Tibial nerve (tissue), 4 donors: ENCODE results near the gene MAML2. TPM values are rescaled to one million over a fixed set of nuclear protein-coding genes. Genes with fewer than 3 reads are reported as not detected.

Source experiments
- DNase-seq, 2 donors: peaks; one replicate each; pipeline ENCODE4 v3.0.0-alpha.2; 2019; ENCODE audit warnings: low spot score in 2 of 2
- H3K27ac ChIP-seq, 4 donors: fragments of 200-600 bp; sonication (generic) in 3 of 4; one replicate each; pipeline ENCODE4 v1.5.1; 2017 to 2019; ENCODE audit warnings: mild to moderate bottlenecking in 1 of 4
- H3K27me3 ChIP-seq, 2 donors: fragments of 200-600 bp; sonication (generic) in 1 of 2; one replicate each; pipeline versions ENCODE4 v1.5.1 to v1.6.0; 2017 to 2019
- H3K36me3 ChIP-seq, 3 donors: fragments of 200-600 bp; sonication (generic); one replicate each; pipeline ENCODE4 v1.5.1; 2018 to 2019
- H3K4me1 ChIP-seq, 4 donors: fragments of 200-600 bp; sonication (generic) in 3 of 4; one replicate each; pipeline ENCODE4 v1.5.1; 2017 to 2019
- H3K4me3 ChIP-seq, 4 donors: fragments of 200-600 bp; sonication (generic) in 3 of 4; one replicate each; pipeline ENCODE4 v1.5.1; 2017 to 2019; ENCODE audit warnings: mild to moderate bottlenecking in 1 of 4, moderate library complexity in 1 of 4
- H3K9me3 ChIP-seq, 4 donors: fragments of 200-600 bp; sonication (generic) in 3 of 4; one replicate each; pipeline ENCODE4 v1.5.1; 2017 to 2019
- EP300 ChIP-seq, 2 donors: sonication (generic); formaldehyde crosslinking; IDR thresholded peaks; one replicate each; pipeline ENCODE4 v1.6.1; 2017; ENCODE audit warnings: antibody characterized with exemption in 2 of 2, mild to moderate bottlenecking in 1 of 2
- POLR2A ChIP-seq, 2 donors: fragments of 450-650 bp; IDR thresholded peaks; one replicate each; pipeline ENCODE4 v1.6.1; 2017; ENCODE audit warnings: antibody characterized with exemption in 2 of 2, mild to moderate bottlenecking in 2 of 2, moderate library complexity in 2 of 2
- WGBS, 2 donors: methylation state at CpG; one replicate each; pipeline ENCODE4 v1.1.5; 2018; 5-methylcytosine and 5-hydroxymethylcytosine counted together
- total RNA-seq, 4 donors: library from RNA; depleted of rRNA; stranded (reverse); fragments of >200 nt; gene quantifications; one replicate each; pipeline ENCODE4 v1.1.0, GENCODE V29; 2016
- TF ChIP-seq, protein P1 (sequence below), 5 experiments: fragments of 200-600 bp in 3 of 5; fragments of 450-650 bp in 2 of 5; sonication (generic) in 3 of 5; IDR thresholded peaks; one replicate each; pipeline ENCODE4 v1.5.1; 2016 to 2019; ENCODE audit warnings: antibody characterized with exemption in 5 of 5, mild to moderate bottlenecking in 3 of 5, moderate library complexity in 2 of 5

MAML2 gene
- total RNA-seq, 4 donors from 2014 or later, result 20.5 to 38.4 (median 27.9) TPM

DNA sequence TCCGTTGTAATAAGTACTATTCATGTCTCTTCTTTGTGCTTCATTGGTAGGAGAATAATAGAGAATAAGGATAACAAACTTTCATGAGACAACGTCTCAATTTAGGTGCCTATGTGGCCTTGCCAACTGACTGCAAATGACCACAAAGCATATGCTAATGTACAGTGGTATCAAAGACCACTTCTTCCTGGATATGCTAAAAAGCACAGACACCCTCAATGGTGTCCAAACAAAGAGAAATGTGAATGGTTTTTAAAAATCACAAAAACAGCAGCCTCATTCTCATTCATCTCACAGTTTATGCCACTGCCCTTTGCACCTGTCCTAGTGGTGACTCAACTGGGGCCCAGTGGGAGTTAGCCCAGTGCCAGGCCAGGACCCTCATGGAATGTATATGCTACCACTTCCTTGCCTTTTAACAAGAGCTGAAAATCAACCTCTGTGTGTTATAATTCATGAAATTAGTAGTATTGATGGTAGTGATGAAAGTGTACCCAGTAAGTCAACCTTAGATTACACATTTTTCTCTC lies 353.9 kb downstream of the MAML2 start:
- Histone ChIP-seq H3K9me3 (no peaks in the 10 kb centered on the region), H3K36me3 (peaks cover 0 to 18% (median 0%) of the 10 kb centered on the region in 3 donors), H3K4me3 (no peak overlapping the region), H3K27me3 (no peaks in the 10 kb centered on the region), H3K4me1 (peaks cover 0 to 22% (median 9%) of the 10 kb centered on the region in 4 donors), H3K27ac (no peak overlapping the region)
- no peak for TF ChIP-seq POLR2A (IDR thresholded peaks at IDR 0.05)
- TF ChIP-seq EP300 (IDR thresholded peaks at IDR 0.05), result no peak
- TF ChIP-seq, protein P1, sequence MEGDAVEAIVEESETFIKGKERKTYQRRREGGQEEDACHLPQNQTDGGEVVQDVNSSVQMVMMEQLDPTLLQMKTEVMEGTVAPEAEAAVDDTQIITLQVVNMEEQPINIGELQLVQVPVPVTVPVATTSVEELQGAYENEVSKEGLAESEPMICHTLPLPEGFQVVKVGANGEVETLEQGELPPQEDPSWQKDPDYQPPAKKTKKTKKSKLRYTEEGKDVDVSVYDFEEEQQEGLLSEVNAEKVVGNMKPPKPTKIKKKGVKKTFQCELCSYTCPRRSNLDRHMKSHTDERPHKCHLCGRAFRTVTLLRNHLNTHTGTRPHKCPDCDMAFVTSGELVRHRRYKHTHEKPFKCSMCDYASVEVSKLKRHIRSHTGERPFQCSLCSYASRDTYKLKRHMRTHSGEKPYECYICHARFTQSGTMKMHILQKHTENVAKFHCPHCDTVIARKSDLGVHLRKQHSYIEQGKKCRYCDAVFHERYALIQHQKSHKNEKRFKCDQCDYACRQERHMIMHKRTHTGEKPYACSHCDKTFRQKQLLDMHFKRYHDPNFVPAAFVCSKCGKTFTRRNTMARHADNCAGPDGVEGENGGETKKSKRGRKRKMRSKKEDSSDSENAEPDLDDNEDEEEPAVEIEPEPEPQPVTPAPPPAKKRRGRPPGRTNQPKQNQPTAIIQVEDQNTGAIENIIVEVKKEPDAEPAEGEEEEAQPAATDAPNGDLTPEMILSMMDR (IDR thresholded peaks at IDR 0.05), result no peak
- WGBS, 2 donors, result 75 to 81% methylated on average over 2 of the region's 2 CpGs
- DNase-seq, result no peak

GRCh38 chr11:95985174-95985808 lies 357.7 kb downstream of the MAML2 start:
- DNase-seq, result no peak
- TF ChIP-seq, protein P1 (IDR thresholded peaks at IDR 0.05), result no peak
- TF ChIP-seq EP300 (IDR thresholded peaks at IDR 0.05) (no peak), POLR2A (IDR thresholded peaks at IDR 0.05) (no peak)
- H3K4me1 ChIP-seq, result peaks cover 0 to 7% (median 0%) of the 10 kb centered on the region in 4 donors
- peaks cover 0 to 54% (median 0%) of the 10 kb centered on the region in 3 donors for H3K36me3 ChIP-seq
- H3K27me3 ChIP-seq, result no peaks in the 10 kb centered on the region
- H3K4me3 ChIP-seq, result no peak overlapping the region
- 92 to 97% methylated on average over 1 of the region's 1 CpG for WGBS, 2 donors
- H3K27ac ChIP-seq, result no peak overlapping the region
- H3K9me3 ChIP-seq, result no peaks in the 10 kb centered on the region

DNA sequence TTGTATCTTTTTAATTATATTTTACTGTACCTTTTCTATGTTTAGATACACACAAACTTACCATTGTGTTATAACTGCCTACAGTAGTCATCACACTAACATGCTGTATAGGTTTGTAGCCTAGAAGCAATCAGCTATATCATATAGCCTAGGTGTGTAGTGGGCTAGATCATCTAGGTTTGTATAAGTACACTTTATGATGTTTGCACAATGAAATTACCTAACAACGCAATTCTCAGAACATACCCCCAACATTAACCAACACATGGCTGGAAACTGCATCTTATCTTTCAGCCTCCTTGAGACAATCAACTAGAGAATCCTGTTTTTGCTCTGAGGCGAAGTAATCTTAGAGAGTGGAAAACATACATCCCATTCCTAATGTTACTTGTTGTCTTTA lies 358.9 kb downstream of the MAML2 start:
- WGBS, 2 donors, result 91 to 93% methylated on average over 2 of the region's 2 CpGs
- Histone ChIP-seq H3K27ac (no peak overlapping the region), H3K4me1 (peaks cover 0 to 4% (median 0%) of the 10 kb centered on the region in 4 donors), H3K36me3 (peaks cover 0 to 62% (median 2%) of the 10 kb centered on the region in 3 donors), H3K9me3 (no peaks in the 10 kb centered on the region), H3K27me3 (no peaks in the 10 kb centered on the region), H3K4me3 (no peak overlapping the region)
- no peak for DNase-seq
- no peak for TF ChIP-seq EP300 (IDR thresholded peaks at IDR 0.05)
- TF ChIP-seq, protein P1 (IDR thresholded peaks at IDR 0.05), result no peak

- WGBS, 2 donors, result 71 to 76% methylated on average over 6 of the region's 6 CpGs
- Histone ChIP-seq H3K36me3 (peaks cover 0 to 46% (median 7%) of the 10 kb centered on the region in 3 donors), H3K27ac (no peak overlapping the region), H3K9me3 (no peaks in the 10 kb centered on the region), H3K27me3 (no peaks in the 10 kb centered on the region), H3K4me3 (no peak overlapping the region), H3K4me1 (no peaks in the 10 kb centered on the region)
- TF ChIP-seq, protein P1 (IDR thresholded peaks at IDR 0.05), result no peak
- TF ChIP-seq POLR2A (IDR thresholded peaks at IDR 0.05) (no peak), EP300 (IDR thresholded peaks at IDR 0.05) (no peak)
- DNase-seq, result no peak
Measured at GRCh38 chr11:95977534-95978174, 365.3 kb downstream of the MAML2 start.

DNA sequence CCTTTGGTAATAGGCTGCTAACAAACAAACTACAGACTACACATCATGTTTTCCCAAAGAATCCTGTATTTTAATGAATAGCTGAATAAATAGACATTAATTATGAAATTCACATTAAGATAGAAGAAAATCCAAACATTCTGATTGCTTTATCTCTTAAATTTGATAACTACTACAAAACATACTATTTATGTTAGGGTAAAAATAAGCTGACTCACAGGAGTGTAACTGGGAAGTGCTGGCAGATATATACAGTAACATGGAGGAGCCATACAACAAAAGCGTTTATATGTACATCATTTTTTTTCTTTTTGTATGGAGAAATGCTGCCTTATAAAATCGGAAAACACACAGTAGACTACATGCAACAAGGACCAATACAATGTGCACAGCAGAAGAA lies 366.4 kb downstream of the MAML2 start:
- Histone ChIP-seq H3K36me3 (peaks cover 0 to 35% (median 7%) of the 10 kb centered on the region in 3 donors), H3K9me3 (no peaks in the 10 kb centered on the region), H3K4me3 (no peak overlapping the region), H3K27me3 (no peaks in the 10 kb centered on the region), H3K4me1 (no peaks in the 10 kb centered on the region), H3K27ac (no peak overlapping the region)
- 90 to 91% methylated on average over 2 of the region's 2 CpGs for WGBS, 2 donors
- no peak for DNase-seq
- no peak for TF ChIP-seq POLR2A (IDR thresholded peaks at IDR 0.05)
- TF ChIP-seq, protein P1 (IDR thresholded peaks at IDR 0.05), result no peak
- TF ChIP-seq EP300 (IDR thresholded peaks at IDR 0.05), result no peak
